Spinal cord (tissue), 10 donors: ENCODE measurements around the gene MT1H. TPM values are rescaled to one million over a fixed set of nuclear protein-coding genes. Genes with fewer than 3 reads are reported as not detected.
A peak's percentile ranks its signal among the peaks of the same experiment; 100 is the strongest.
"Not testable (repeated sequence)": the region's sequence is repeated elsewhere in the genome, so short reads cannot be mapped to it uniquely, and the experiment has no call there.

ENCODE experiments used
- DNase-seq, 6 donors: peaks; one replicate each; pipeline versions ENCODE4 v3.0.0 to v3.0.0-alpha.2; 2013 to 2015; ENCODE audit warnings: low spot score in 6 of 6, low read depth in 4 of 6
- H3K27ac ChIP-seq: one replicate; pipeline ENCODE4 v1.5.1; 2013; ENCODE audit warnings: low read depth, low read length, control low read depth
- H3K27me3 ChIP-seq: one replicate; pipeline ENCODE4 v1.6.1; 2013; ENCODE audit warnings: low read length; ENCODE audit not compliant: control insufficient read depth, insufficient read depth
- H3K36me3 ChIP-seq: one replicate; pipeline ENCODE4 v1.6.1; 2013; ENCODE audit warnings: low read length; ENCODE audit not compliant: control insufficient read depth, insufficient read depth
- H3K4me1 ChIP-seq: one replicate; pipeline ENCODE4 v1.6.1; 2013; ENCODE audit warnings: low read length; ENCODE audit not compliant: control insufficient read depth, insufficient read depth
- H3K4me3 ChIP-seq: one replicate; pipeline ENCODE4 v1.5.1; 2013; ENCODE audit warnings: low read depth, low read length, control low read depth
- H3K9me3 ChIP-seq: one replicate; pipeline ENCODE4 v1.6.1; 2013; ENCODE audit warnings: low read length; ENCODE audit not compliant: control insufficient read depth, insufficient read depth
- WGBS: methylation state at CpG from one replicate; pipeline ENCODE4 v1.1.5; 2013; ENCODE audit warnings: missing lambda C conversion rate; ENCODE audit not compliant: insufficient coverage; 5-methylcytosine and 5-hydroxymethylcytosine counted together
- polyA plus RNA-seq, 2 donors: library from polyadenylated mRNA; unstranded; fragments of 120-200 nt; gene quantifications; one replicate each; pipeline ENCODE4 v1.2.1, GENCODE V29; 2013; ENCODE audit not compliant: insufficient read length in 2 of 2
- total RNA-seq, 2 donors: library from RNA; depleted of rRNA in 1 of 2; stranded (reverse); fragments of 120-200 nt in 1 of 2; fragments of >200 nt in 1 of 2; gene quantifications; one replicate each; pipeline versions ENCODE4 v1.2.3 to v1.2.4, GENCODE V29; 2013 to 2014
- donor health status: healthy.

Gene MT1H
- total and polyA plus RNA-seq, 4 donors, result 1.1 TPM; not detected in 3

GRCh38 chr16:56662357-56663354, 7.0 kb upstream of the MT1H start:
- WGBS, result 13% methylated on average over 36 of the region's 48 CpGs
- Histone ChIP-seq H3K4me3 (peak overlapping the region; percentile 5), H3K27ac (no peak overlapping the region), H3K36me3 (no peaks in the 10 kb centered on the region), H3K27me3 (peaks cover 53% of the 10 kb centered on the region), H3K9me3 (no peaks in the 10 kb centered on the region), H3K4me1 (peaks cover 28% of the 10 kb centered on the region)
- DNase-seq, result peak in 3 of 6 donors; percentile 14 to 91 (median 53)

GRCh38 chr16:56664506-56664905, 5.1 kb upstream of the MT1H start:
- H3K4me3 ChIP-seq, result no peak overlapping the region
- H3K4me1 ChIP-seq, result peaks cover 27% of the 10 kb centered on the region
- H3K9me3 ChIP-seq, result no peaks in the 10 kb centered on the region
- no CpG with 5 or more reads among the region's 1 CpG for WGBS
- no peak overlapping the region for H3K27ac ChIP-seq
- DNase-seq, result no peak
- H3K36me3 ChIP-seq, result no peaks in the 10 kb centered on the region
- peaks cover 64% of the 10 kb centered on the region for H3K27me3 ChIP-seq

GRCh38 chr16:56665286-56666261, 4.0 kb upstream of the MT1H start:
- not testable (repeated sequence) for H3K27ac ChIP-seq, H3K4me3 ChIP-seq, H3K36me3 ChIP-seq, H3K9me3 ChIP-seq, DNase-seq
- H3K27me3 ChIP-seq, result peaks cover 72% of the 10 kb centered on the region
- 58% methylated on average over 5 of the region's 8 CpGs for WGBS
- peaks cover 30% of the 10 kb centered on the region for H3K4me1 ChIP-seq

- 9% methylated on average over 45 of the region's 46 CpGs for WGBS
- Histone ChIP-seq H3K36me3 (no peaks in the 10 kb centered on the region), H3K27me3 (peaks cover 78% of the 10 kb centered on the region), H3K4me1 (peaks cover 20% of the 10 kb centered on the region), H3K27ac (no peak within 1 kb of the TSS), H3K4me3 (no peak within 1 kb of the TSS), H3K9me3 (no peaks in the 10 kb centered on the region)
- peak in 1 of 6 donors; percentile 17 for DNase-seq
Observed at GRCh38 chr16:56667581-56668571, 1.7 kb upstream of the MT1H start, which contains the start of gene MT1G. TSS of gene MT1G (minus strand) at chr16:56668065. CDS start at chr16:56667993, 72 bp downstream.

GRCh38 chr16:56669840-56670619, 416 bp downstream of the MT1H start:
- WGBS, result 12% methylated on average over 15 of the region's 19 CpGs
- peaks cover 17% of the 10 kb centered on the region for H3K4me1 ChIP-seq
- peaks cover 71% of the 10 kb centered on the region for H3K27me3 ChIP-seq
- H3K36me3 ChIP-seq, result no peaks in the 10 kb centered on the region
- H3K4me3 ChIP-seq, result no peak overlapping the region
- no peaks in the 10 kb centered on the region for H3K9me3 ChIP-seq
- no peak overlapping the region for H3K27ac ChIP-seq
- DNase-seq, result no peak

- 22% methylated on average over 1 of the region's 2 CpGs for WGBS
- Histone ChIP-seq H3K9me3 (no peaks in the 10 kb centered on the region), H3K36me3 (no peaks in the 10 kb centered on the region), H3K27me3 (peaks cover 71% of the 10 kb centered on the region), H3K4me1 (peaks cover 18% of the 10 kb centered on the region), H3K27ac (no peak overlapping the region), H3K4me3 (no peak overlapping the region)
- DNase-seq, result no peak
Observed at GRCh38 chr16:56670620-56670934, 963 bp downstream of the MT1H start.

GRCh38 chr16:56671691-56672090, 2.1 kb downstream of the MT1H start:
- H3K9me3 ChIP-seq, H3K36me3 ChIP-seq, H3K4me3 ChIP-seq, H3K27ac ChIP-seq: not testable (repeated sequence)
- Histone ChIP-seq H3K4me1 (peaks cover 26% of the 10 kb centered on the region), H3K27me3 (peaks cover 79% of the 10 kb centered on the region)
- DNase-seq, result peak in 1 of 6 donors; percentile 31
- WGBS, result 83% methylated on average over 1 of the region's 2 CpGs

GRCh38 chr16:56672171-56672570, 2.6 kb downstream of the MT1H start:
- H3K4me3 ChIP-seq, H3K36me3 ChIP-seq, H3K9me3 ChIP-seq, H3K27ac ChIP-seq, DNase-seq: not testable (repeated sequence)
- Histone ChIP-seq H3K27me3 (peaks cover 78% of the 10 kb centered on the region), H3K4me1 (peaks cover 26% of the 10 kb centered on the region)
- 54% methylated on average over 2 of the region's 3 CpGs for WGBS
